Suprapubic skin (tissue), 4 donors: ENCODE results near the gene ZNG1C.
"Not testable (repeated sequence)": the region's sequence is repeated elsewhere in the genome, so short reads cannot be mapped to it uniquely, and the experiment has no call there.

ENCODE experiments used
- CTCF ChIP-seq, 2 donors: fragments of 200-600 bp in 1 of 2; fragments of 450-650 bp in 1 of 2; sonication (generic) in 1 of 2; IDR thresholded peaks; one replicate each; pipeline ENCODE4 v1.5.1; 2016 to 2019; ENCODE audit warnings: antibody characterized with exemption in 2 of 2, mild to moderate bottlenecking in 1 of 2, moderate library complexity in 1 of 2
- EP300 ChIP-seq: sonication (generic); formaldehyde crosslinking; IDR thresholded peaks from one replicate; pipeline ENCODE4 v1.6.1; 2017; ENCODE audit warnings: antibody characterized with exemption
- POLR2A ChIP-seq, 2 donors: fragments of 450-650 bp; IDR thresholded peaks; one replicate each; pipeline ENCODE4 v1.6.1; 2017; ENCODE audit warnings: antibody characterized with exemption in 2 of 2, mild to moderate bottlenecking in 2 of 2, moderate library complexity in 2 of 2
- POLR2AphosphoS5 ChIP-seq, 3 donors: sonication (generic); formaldehyde crosslinking; IDR thresholded peaks; one replicate each; pipeline ENCODE4 v1.6.1; 2017; ENCODE audit warnings: antibody characterized with exemption in 3 of 3

GRCh38 chr9:68304777-68305176 is 63.0 kb downstream of the ZNG1C start:
- TF ChIP-seq CTCF (IDR thresholded peaks at IDR 0.05); POLR2A (IDR thresholded peaks at IDR 0.05); EP300; POLR2AphosphoS5 (IDR thresholded peaks at IDR 0.05): not testable (repeated sequence)
